GM19351 (cell line): ENCODE data around the gene APOO.
A peak's percentile ranks its signal among the peaks of the same experiment; 100 is the strongest.

Experiments
- ATAC-seq: cut with Tn5 transposase; IDR thresholded peaks from one replicate; pipeline ENCODE4 v1.9.1; 2021; ENCODE audit warnings: mild to moderate bottlenecking, moderate library complexity; ENCODE audit not compliant: unreplicated experiment

Gene APOO

DNA sequence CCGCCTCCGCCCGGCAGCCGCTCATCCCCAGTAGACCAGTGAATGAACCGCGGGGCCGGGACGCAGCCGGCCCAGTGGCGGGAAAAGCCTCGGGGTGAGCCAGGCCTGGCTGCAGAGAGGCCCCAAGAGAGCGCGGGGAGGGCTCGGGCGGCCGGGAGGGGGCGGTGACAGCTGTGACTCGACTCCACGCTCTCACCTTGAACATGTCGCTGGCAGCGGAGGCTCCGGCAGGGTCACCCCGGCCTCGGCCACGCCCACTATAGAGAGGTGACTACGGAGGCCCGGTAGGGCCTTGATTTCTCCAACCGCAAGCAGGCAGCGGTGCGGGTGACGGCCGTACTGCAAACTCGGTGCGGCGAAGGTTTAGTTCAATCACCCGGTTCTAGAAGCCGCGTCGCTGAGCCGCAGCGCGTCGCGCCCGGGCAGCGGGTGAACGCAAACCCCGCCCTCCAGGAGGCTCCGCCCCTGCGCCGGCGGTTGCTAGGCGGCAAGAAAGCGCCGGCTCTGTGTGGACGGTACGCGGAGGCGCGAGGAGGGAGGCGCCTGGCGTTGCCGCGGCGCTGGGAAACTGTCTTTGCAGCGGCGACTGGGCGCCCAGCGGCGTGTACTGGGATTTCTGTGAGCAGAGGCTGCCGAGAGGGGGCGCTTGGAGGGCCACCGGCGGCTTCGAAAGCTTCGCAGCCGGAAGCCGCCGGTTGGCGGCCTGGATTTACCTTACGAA lies at the start of gene APOO, which contains the start of gene CXorf58:
Gene APOO, minus strand, starts transcription at position 441 of the 721 bp plus-strand sequence. Its CDS starts 236 bp downstream, at position 205.
Gene CXorf58, plus strand, starts transcription at position 509 of the 721 bp plus-strand sequence. CDS start 2,297 bp downstream, outside the sequence.
- ATAC-seq = peak; percentile 81

DNA sequence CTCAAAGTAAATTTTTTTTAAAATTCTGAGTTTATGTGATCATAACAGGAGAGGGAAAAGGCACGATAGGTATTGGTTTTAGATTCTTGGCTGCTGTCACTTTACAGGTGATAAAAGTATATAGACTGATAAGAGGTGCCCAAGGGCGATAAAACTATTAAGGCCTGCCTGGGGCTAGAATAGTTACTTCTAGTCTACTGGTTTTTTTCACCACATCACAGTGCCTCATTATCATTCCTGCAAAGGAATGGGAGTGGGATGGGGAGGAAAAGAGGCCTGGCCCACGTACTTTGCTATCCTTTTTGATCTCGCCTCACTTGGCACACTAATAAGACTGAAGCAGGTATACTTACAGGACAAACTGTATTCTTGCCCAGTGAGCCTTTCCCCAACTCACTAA lies 46.7 kb upstream of the APOO start:
- no peak for ATAC-seq

DNA sequence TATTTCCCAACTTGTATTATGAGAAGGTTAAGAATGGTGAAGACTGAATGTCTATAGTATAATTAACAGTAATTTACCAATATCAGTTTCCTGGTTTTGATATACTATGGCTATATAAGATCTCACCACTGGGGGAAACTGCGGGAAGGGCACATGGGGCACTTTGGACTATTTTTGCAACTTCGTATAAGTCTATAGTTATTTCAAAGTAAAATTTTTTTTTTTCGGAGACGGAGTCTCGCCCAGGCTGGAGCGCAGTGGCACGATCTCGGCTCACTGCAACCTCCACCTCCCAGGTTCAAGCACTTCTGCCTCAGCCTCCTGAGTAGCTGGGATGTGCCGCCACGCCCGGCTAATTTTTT lies 46.2 kb upstream of the APOO start:
- ATAC-seq = no peak

DNA sequence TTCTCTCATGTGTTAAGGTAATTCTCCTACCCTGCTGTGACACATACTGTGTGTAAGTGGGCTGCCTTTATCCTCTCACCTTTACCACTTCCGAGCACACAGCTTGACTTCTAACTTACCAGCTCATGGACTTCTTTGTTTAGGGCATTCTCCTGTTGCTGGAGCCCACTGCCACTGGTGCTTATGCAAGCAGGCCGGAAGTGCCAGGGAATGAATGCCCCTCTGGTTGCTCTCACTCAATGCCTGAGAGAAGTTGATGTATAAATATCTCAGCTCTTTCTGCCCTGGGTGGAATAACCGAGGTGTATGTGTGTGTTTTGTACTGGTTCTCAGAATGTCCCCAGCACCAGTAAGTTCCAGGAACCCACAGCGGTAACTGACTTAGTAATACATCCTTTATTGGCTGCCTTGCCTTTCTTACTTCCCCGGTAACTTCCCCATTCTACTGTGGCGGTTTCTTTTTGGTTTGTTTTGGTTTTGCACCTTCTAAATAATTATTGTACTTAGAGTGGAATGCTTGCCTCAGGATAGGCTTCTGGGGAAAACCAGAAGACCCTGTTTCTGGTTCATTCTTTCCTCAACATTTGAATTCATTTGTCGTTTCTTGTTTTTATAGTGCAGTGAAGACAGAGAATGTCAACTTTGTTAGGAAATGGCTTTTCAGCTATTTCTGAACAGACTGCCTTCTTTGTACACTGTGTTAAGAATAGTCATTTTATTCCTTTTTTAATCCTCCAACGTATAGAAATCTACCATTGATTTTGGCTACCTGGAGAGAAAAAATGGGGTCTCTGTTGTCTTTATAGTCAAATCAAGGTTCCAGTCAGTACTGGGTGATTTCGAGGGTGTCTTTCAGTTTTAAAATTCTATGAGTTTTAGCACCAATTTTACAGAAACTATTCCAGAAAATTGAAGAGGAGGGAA lies 45.5 kb upstream of the APOO start:
- peak; percentile 98 for ATAC-seq

DNA sequence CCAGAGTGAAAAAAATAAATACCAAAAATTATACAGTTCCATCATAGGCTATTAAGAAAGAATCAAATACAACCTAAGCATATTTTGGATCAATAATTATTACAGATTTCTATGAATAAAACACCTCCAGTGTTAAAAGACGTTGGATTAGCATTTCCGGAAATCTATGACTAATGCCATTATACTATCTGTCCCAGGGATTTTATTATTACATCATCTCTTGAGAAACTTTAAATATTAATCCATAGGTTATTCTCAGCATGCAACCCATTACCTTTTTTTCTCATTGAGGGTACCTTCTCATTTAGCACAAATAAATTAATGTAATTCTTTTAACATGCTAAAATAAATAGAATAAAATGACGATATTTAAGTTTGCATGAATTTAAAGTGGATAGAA lies 44.7 kb upstream of the APOO start:
- no peak for ATAC-seq

DNA sequence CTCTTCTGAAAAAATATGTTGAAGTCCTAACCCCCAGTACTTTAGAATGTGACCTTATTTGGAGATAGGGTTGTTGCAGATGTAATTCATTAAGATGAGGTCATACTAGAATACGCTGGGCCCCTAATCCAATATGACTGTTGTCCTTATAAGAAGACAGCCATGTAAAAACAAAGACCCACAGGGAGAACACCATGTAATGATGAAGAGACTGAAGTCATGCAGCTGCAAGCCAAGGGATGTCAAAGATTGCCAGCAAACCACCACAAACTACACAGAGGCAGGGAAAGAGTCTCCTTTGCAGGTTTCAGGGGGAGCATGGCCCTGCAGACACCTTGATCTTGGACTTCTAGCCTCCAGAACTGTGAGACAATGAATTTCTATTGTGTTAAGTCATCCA lies 37.5 kb upstream of the APOO start:
- ATAC-seq = no peak

DNA sequence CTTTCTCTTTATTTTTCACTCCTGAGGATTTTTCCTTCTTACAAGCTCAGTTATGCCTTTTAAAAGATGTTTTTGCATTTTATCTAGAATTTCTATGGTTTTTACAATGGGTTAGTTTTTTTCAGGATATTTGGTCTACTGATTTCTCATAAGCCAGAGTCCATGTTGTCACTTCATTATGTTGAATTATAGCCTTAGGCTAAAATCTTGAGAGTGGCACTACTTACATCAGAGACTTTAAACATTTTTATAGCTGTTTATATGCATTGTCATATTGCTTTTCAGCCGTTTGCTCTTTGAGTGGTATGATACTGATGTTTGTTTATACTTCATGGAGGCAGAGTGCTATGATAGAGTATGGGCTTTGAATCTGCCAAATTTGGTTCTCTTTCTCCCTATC lies 36.5 kb upstream of the APOO start:
- no peak for ATAC-seq

DNA sequence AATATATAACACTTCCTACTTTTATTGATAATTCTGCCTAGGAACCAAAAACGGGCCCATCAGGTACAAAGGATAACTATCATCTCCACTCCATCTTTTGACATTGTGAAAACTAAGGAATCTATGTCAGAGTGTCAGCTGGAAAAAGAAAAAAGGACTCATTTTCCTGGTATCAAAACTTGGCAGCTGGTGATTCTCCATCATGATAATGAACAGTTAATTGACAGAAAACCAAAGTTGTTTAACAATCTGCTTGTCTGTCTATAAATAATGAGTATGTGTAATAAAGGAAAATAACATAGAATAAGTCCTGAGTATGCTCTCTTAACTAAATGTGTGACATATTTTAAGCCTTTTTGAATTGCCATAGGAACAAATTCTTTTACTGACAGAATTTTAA lies 31.5 kb upstream of the APOO start:
- no peak for ATAC-seq

DNA sequence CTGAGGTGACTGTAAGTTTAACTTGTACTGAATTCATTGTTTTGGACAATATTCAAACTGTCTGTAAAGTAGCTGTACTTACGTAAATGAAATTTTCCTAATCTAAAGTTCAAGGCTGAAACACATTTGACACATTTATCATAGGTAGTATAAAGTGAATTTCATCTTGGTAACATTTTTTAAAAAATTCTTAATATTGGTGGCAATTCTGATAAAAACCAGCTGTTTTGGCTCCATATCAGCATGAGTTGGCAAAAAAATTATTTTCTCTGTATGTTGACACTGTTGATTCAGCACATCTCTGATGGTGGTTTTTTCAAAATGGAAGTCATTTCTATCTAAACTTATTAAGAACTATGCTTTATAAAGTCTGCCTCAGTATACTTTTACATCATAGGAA lies 31.0 kb upstream of the APOO start:
- no peak for ATAC-seq

DNA sequence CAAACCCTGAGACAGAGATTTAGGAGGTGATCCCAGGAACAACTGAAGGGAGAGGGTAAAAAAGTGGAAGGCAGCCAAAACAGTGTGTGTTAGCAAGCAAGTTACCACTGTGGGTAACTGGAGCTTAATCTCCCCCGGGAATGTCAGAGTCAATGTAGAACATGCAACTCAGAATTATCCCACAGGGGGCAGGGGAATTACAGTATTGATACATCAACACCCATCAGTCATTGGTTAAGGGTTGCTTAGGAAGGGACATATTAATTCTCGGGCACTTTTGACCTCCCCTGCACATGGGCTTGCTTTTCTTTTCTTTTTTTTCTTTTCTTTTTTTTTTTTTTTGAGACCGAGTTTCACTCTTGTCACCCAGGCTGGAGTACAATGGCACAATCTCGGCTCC lies 29.4 kb upstream of the APOO start:
- no peak for ATAC-seq

DNA sequence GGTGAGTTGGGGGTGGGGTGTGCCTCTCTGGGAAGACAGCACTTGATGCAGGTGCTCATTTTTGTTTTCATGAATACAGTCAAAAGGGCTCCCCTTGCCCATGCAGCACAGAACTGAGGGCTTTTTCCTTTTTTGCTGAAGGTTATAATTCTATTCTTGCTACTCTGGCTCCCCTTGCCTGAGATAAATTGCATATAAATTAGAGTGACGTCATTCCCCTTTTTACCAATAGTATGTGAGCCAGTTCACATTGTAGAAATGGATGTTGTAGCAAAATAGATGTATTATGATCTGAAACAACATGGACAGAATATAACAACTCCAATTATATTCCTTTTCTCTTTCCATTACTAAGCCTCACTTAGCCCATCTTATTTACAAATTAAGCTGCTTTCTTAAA lies 28.4 kb upstream of the APOO start:
- no peak for ATAC-seq

DNA sequence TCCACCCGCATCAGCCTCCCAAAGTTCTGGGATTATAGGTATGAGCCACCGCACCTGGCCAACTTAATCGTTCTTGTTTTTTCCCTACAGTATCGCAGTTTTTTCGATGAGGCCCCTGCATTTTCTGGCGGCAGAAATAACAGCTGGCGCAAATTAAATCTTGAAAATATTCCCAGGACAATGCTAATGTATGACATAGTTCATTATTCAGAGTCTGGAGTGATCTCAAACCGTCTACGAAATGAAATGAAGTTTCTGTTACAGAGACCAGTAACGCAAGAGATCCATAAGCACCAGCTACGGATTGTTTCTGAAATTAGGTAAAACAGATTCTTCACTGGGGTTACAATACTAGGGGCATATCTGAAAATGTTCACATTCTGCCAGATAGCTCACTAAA lies 27.4 kb upstream of the APOO start:
- no peak for ATAC-seq

DNA sequence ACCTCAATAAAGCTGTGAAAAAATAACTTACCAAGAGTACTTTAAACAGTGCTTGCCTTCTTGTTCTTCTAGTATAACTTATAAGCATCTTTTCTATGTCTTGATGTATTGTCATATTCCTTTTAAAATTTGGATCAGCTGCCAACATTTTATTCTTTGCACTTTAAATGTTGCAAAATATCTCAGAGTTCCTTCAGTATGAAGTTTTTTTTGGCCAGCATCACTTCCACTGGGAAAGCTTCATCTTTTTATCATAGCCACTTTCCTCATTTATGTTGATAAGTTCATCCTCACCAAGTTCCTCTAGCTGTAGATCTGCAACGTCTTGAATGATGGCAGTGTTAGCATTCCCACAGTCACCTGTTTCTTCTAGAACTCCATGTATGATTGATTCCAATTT lies 24.3 kb upstream of the APOO start:
- ATAC-seq = no peak

DNA sequence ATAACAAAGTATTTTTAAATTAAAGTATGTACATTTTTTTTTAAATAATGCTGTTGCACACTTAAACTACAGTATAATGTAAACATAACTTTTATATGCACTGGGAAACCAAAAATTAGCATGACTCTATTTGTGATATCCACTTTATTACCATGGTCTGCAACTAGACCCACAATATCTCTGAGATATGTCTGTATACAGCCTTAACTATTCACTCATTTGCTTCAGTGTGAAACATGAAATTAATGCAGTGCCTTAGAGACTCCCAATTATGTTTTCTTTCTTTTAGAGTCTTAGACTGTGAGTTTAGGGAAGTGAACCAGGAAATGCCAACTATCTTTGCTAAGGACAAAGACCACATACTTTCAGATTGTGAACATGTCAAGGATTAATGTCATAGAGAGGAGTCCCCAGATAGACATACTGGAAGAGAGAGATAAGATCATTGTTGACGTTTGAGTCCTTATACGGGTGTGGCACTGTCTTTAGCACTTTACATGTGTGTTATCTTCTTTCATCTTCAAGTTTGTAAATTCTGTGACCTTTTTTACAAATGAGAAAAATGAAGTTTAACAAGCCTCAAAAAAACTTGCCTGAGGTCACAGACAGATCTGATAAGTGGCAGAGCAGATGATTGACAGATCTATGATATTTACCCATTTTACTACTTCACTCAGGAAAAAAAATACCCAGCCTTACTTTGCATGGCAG lies 23.3 kb upstream of the APOO start:
- no peak for ATAC-seq

DNA sequence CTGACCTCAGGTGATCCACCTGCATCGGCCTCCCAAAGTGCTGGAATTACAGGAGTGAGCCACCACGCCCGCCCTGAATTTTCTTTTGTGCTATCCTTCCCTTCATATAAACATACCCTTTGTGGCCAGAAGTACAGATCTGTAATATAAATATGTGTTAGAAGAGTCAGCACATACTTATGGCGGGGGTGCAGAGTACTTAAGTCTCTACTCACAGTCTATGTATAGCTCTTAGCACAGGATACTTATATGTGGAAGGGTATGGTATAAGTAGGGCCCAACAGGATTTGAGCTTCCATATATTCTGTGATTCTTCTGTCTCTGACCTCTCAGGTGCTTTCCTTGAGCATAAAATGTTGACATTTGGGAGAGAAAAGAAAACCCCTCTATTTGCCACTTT lies 18.3 kb upstream of the APOO start:
- no peak for ATAC-seq

DNA sequence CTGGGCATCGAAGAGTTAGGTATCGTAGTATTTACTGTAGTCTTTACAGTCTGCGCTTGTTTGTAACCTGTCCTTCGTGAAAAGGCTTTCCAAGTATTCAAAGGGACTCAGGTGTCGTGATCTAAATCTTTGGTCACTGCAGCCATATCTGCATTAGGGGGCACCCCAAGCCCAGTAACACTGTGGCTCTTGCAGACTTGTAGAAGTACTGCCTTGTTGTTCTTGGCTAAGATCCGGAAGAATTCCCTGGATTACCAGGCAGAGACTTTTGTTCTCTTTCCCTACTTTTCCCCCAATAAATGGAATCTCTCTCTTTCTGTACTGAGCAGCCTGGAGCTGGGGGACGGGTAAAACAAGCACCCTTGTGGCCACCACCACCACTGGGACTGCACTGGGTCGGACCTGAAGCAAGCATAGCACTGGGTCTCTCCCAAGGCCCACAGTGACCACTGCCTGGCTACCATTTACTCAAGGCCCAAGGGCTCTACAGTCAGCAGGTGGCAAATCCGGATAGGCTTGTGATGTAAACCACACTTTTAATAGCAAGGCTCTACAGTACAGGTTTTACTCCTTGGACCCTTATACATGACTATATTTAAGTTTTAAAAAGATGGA lies 12.1 kb upstream of the APOO start:
- no peak for ATAC-seq

DNA sequence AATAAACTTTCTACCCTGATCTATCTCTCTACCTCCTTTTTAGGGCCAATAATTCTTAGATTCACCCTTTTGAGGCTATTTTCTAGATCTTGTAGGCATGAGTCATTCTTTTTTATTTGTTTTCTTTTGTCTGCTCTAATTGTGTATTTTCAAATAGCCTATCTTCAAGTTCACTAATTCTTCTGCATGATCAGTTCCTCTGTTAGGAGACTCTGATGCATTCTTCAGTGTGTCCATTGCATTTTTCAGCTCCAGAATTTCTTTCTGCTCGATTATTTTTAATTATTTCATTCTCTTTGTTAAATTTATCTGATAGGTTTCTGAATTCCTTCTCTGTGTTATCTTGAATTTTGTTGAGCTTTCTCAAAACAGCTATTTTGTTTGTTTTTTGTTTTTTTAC lies 11.4 kb upstream of the APOO start:
- ATAC-seq = no peak

DNA sequence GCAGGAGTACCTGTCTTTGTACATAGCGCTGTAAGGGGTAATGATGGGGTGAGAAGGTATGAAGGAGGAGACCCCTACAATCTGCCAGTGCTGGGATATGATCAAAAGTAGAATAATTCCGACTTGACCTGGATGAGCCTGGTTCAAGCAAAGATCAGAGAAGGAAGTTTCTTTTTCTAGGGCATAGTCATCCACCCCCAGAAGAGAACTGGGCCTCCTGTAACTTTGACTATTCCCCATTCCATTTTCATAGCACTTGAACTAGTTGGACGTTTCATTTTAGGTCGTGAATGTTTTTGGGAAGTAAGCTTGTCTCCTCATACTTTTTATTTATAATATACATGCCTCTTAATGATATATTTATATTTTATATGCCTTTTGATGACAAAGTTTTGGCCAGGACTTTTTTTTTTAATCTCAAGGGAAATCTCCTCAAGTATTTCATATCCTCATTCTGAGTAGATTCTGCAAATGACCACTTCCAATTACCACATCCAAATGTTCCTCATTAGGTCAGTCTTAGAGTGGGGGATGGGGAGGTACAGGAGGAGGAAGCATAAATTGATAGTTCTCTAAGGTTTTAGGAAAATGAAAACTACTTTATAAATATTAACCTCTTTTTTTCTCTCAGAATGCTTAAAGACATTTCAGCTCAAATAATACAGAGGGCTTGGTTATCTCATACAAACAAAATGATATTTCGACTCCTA lies 3.5 kb upstream of the APOO start:
- no peak for ATAC-seq

DNA sequence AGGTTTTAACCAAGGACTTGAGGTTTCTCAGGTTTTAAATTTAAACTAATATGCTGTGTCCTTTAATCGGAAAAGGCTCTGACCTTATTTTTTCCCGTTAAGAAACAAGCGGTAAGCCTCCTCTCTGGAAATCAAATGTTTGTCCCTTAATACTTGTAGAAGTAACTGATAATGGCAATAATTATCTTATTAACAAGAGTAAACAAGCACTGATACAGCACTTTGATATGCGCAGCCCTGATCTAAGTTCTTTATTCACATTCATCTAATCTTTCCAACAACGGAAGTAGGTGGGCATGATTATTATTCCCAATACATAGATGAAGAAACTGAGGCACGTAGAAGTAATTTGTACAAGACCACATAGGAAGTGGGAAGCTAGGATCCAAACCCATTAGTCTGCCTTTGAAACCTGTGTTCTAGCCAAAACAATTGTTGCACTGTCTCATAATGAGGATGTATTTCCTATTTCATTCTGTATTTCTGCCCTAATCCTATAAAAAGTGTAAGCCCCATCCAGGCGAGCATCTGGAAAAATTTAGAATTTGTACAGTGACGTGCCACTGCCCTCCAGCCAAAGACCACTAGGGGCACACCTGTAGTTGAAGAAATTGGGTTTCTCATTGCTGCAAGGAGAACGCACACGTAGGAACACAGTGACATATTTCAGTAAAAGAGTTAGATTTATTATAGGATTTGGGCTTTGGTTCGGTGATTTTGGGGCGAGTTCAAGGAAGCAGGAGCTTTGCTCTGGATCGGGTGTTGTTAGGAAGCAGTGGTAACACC lies 674 bp upstream of the APOO start:
- ATAC-seq = peak; percentile 16

DNA sequence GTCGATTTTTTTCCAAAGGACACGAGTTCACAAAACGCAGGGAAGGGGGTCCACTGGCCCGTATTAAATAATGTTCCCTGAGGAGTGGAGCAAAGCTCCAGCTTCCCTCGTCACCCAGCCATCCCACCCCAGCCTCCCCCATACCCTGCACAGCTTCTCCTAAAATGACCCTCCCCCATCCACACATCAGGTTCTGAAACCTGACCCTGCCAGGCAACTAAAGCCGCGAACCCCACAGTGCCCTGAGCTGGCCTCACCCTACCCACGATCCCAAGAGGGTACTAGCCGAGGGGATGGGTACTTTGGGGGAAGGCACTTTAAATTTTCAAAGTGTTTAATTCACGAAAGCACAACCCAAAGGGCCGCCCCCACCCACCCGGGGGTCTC lies 634 bp downstream of the APOO start:
- ATAC-seq = no peak
